ENCODE data around the gene LRRC26.
A peak's percentile ranks its signal among the peaks of the same experiment; 100 is the strongest.

DNA sequence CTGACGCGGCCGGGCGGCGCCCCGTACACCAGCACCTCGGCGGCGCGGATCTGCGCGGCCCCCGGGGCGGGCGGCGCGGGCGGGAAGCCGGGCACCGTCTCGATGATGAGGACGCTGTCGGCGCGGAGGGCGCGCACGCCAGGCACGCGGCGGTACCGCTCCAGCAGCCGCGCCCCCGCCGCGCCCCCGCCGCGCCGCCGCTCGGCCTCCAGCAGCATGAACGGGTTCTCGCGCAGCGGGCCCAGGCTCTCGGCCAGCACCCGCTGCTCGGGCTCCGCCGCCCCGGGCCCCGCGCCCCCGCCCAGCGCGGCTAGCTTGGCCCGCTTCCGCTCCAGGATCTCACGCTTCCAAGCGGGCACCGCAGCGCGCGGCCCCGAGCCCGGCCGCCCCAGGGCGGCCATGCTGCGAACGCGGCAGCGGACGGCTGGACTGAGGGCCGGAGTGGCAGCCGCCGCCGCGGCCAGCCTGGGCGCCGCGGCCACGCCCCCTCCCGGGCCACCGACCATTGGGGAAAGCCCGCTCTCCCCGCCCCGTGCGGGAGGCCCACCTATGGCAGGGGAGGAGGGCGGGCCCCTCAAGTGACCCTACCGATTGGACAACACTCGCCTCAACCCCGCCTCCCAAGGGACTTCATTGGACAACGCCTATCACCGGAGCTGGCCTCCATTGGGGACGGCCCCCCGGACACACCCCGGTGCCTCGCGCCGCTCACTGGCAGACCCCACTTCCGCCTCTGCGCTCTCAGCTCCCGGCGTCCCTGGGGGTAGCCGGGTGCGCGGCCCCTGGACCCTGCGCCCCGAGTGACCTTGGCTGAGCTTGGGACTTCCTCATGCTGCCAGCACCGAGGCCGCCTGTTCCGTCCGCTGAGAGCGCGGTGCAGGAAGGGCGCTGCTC is 30.7 kb upstream of the LRRC26 start, which contains the start of gene TPRN:
- TF ChIP-seq, protein P1, sequence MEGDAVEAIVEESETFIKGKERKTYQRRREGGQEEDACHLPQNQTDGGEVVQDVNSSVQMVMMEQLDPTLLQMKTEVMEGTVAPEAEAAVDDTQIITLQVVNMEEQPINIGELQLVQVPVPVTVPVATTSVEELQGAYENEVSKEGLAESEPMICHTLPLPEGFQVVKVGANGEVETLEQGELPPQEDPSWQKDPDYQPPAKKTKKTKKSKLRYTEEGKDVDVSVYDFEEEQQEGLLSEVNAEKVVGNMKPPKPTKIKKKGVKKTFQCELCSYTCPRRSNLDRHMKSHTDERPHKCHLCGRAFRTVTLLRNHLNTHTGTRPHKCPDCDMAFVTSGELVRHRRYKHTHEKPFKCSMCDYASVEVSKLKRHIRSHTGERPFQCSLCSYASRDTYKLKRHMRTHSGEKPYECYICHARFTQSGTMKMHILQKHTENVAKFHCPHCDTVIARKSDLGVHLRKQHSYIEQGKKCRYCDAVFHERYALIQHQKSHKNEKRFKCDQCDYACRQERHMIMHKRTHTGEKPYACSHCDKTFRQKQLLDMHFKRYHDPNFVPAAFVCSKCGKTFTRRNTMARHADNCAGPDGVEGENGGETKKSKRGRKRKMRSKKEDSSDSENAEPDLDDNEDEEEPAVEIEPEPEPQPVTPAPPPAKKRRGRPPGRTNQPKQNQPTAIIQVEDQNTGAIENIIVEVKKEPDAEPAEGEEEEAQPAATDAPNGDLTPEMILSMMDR (IDR thresholded peaks at IDR 0.05), result no peak
- peak in 1 of 4 donors; percentile 59 for TF ChIP-seq POLR2A (IDR thresholded peaks at IDR 0.05)
- TF ChIP-seq EP300 (IDR thresholded peaks at IDR 0.05), result no peak

Data from stomach (tissue), 4 donors.